Right lobe of liver (tissue), 6 donors: ENCODE measurements around the gene SLAMF8. TPM values are rescaled to one million over a fixed set of nuclear protein-coding genes. Genes with fewer than 3 reads are reported as not detected.

Experiments
- ATAC-seq, 4 donors: fragments of 200-7000 bp; cut with Tn5 transposase; one replicate each; pipeline ENCODE4 v1.9.1; 2020; ENCODE audit warnings: mild to moderate bottlenecking in 4 of 4, moderate library complexity in 4 of 4
- DNase-seq, 3 donors: peaks; one replicate each; pipeline ENCODE4 v3.0.0-alpha.2; 2020
- H3K27ac ChIP-seq, 3 donors: fragments of 200-600 bp; one replicate each; pipeline ENCODE4 v1.8.0; 2022
- H3K27me3 ChIP-seq, 2 donors: fragments of 200-600 bp; one replicate each; pipeline ENCODE4 v1.8.0; 2022
- H3K36me3 ChIP-seq, 4 donors: fragments of 200-600 bp; sonication (generic) in 1 of 4; one replicate each; pipeline versions ENCODE4 v1.5.1 to v1.8.0; 2017 to 2022; ENCODE audit warnings: control low read depth in 1 of 4
- H3K4me1 ChIP-seq, 4 donors: fragments of 200-600 bp; sonication (generic) in 1 of 4; one replicate each; pipeline versions ENCODE4 v1.5.1 to v1.8.0; 2017 to 2022; ENCODE audit warnings: control low read depth in 1 of 4
- H3K4me3 ChIP-seq, 3 donors: fragments of 200-600 bp; one replicate each; pipeline ENCODE4 v1.8.0; 2022
- H3K9me3 ChIP-seq, 4 donors: fragments of 200-600 bp; sonication (generic) in 1 of 4; one replicate each; pipeline versions ENCODE4 v1.5.1 to v1.8.0; 2017 to 2022; ENCODE audit warnings: control low read depth in 1 of 4
- POLR2A ChIP-seq: fragments of 450-650 bp; IDR thresholded peaks from one replicate; pipeline ENCODE4 v1.6.1; 2017; ENCODE audit warnings: antibody characterized with exemption, mild to moderate bottlenecking
- WGBS: methylation state at CpG from one replicate; pipeline ENCODE4 v1.1.6; 2018; ENCODE audit warnings: low coverage, low lambda C conversion rate; ENCODE audit not compliant: insufficient coverage; ENCODE audit errors: missing lambda C conversion rate; 5-methylcytosine and 5-hydroxymethylcytosine counted together
- intact Hi-C, 2 donors: fragments of 100-400 bp; cut with DNase I; formaldehyde crosslinking; loops; one replicate each; pipeline versions ENCODE4 v1.11.2 to v1.14.1; 2022
- total RNA-seq, 6 experiments: library from RNA; depleted of rRNA in 2 of 6; stranded (reverse); fragments of >200 nt in 2 of 6; fragmentation: NEBNext Ultra II Directional in 3 of 6; extraction: Animal tissue kit (Norgen Biotek cat#: 25700) in 3 of 6; gene quantifications; one replicate each; pipeline versions ENCODE4 v1.1.0 to v1.2.4, GENCODE V29; 2016 to 2023
- TF ChIP-seq, protein P1 (sequence below), 4 donors: fragments of 200-600 bp in 3 of 4; fragments of 450-650 bp in 1 of 4; IDR thresholded peaks; one replicate each; pipeline versions ENCODE4 v1.5.1 to v1.8.0; 2016 to 2022; ENCODE audit warnings: antibody characterized with exemption in 4 of 4, mild to moderate bottlenecking in 2 of 4
- donor health status: DM: no; HTN: yes; CAD: no.
- donor health status: DM: no; HTN: no; CAD: no.
- donor health status: DM: no; HTN: no; CAD: no.
- donor health status: DM: no; HTN: yes; CAD: no.
- donor health status: DM: no; HTN: yes; CAD: no.

Gene SLAMF8
- total RNA-seq, 6 experiments from 2014 or later = 0.33 to 5.7 (median 2.5) TPM

DNA sequence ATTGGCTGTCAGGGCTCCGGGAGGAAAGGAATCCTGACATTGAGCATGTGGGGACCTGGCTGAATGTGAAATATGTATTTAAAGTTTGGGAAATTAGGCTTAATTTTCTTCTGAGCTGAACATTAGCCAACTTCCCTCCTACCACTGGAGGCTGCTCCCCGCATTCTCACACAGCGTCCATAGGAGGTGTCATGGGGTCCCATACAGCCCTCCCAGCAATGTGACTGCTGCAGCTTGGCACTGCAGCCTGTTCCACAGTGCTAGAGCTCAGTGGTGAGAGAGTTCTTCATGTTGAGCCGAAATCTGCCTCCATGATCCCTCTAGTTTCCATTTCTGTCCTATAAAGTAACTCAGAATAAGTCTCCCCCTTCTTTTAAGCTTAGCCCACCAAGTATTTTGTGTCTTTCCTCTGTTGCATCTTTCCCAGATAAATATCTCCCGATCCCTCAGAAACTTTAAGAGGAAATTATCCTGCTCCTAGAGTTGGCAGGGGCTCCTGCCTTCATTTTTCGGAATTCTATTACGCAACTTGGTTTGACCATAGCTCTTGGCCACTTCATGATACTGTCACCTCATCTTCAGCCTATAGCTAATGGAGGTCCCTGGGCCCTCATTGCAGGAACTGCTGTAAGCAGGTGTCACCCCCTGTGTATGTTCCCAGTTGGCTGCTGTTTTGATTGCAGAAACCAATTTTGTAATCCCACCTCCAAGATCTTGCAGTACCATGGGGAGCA, 22.6 kb upstream of the SLAMF8 start:
- WGBS = 56% methylated on average over 6 of the region's 7 CpGs
- Histone ChIP-seq H3K9me3 (no peaks in the 10 kb centered on the region), H3K27me3 (no peaks in the 10 kb centered on the region), H3K27ac (no peak overlapping the region), H3K4me3 (no peak overlapping the region), H3K4me1 (no peaks in the 10 kb centered on the region), H3K36me3 (no peaks in the 10 kb centered on the region)
- DNase-seq (no peak), ATAC-seq (no peak)
- intact Hi-C loops = no loop called here
- TF ChIP-seq, protein P1, sequence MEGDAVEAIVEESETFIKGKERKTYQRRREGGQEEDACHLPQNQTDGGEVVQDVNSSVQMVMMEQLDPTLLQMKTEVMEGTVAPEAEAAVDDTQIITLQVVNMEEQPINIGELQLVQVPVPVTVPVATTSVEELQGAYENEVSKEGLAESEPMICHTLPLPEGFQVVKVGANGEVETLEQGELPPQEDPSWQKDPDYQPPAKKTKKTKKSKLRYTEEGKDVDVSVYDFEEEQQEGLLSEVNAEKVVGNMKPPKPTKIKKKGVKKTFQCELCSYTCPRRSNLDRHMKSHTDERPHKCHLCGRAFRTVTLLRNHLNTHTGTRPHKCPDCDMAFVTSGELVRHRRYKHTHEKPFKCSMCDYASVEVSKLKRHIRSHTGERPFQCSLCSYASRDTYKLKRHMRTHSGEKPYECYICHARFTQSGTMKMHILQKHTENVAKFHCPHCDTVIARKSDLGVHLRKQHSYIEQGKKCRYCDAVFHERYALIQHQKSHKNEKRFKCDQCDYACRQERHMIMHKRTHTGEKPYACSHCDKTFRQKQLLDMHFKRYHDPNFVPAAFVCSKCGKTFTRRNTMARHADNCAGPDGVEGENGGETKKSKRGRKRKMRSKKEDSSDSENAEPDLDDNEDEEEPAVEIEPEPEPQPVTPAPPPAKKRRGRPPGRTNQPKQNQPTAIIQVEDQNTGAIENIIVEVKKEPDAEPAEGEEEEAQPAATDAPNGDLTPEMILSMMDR (IDR thresholded peaks at IDR 0.05) = no peak
- TF ChIP-seq POLR2A = no peak

DNA sequence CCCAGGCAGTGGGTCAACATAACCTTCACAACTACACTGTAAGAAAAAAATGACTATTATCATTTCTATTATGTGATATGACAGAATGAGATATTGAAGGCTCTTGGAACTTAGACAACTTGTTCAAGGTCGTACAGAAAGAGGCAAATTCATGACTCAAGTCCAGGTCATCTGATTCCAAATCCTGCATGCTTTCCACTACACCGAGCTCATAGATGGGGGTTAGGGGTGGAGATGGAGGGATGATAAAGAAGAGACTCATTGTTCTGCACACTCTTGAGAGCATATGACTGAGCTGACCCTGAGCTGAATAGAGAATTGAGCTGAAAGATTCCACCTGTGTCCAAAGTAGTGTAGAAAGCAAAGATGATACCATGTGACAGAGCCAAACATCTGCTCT, 21.7 kb upstream of the SLAMF8 start:
- H3K9me3 ChIP-seq = no peaks in the 10 kb centered on the region
- TF ChIP-seq, protein P1 (IDR thresholded peaks at IDR 0.05) = no peak
- no peak for TF ChIP-seq POLR2A
- no peak overlapping the region for H3K4me3 ChIP-seq
- ATAC-seq (no peak), DNase-seq (no peak)
- intact Hi-C loops = no loop called here
- H3K4me1 ChIP-seq = no peaks in the 10 kb centered on the region
- H3K27me3 ChIP-seq = no peaks in the 10 kb centered on the region
- WGBS = 57% methylated on average over 2 of the region's 2 CpGs
- H3K36me3 ChIP-seq = no peaks in the 10 kb centered on the region
- H3K27ac ChIP-seq = no peak overlapping the region

DNA sequence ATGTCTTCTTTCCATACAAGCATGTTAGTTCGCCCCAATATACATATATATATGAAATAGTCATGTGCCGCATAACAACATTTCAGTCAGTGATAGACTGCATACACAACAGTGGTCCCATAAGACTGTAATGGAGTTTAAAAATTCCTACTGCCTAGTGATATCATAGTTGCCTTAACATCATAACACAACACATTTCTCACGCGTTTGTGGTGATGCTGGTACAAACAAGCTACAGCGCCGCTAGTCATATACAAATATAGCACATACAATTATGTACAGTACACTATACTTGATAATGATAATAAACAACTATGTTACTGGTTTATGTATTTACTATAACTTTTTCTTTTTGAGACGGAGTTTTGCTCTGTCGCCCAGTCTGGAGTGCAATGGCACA, 10.7 kb upstream of the SLAMF8 start:
- intact Hi-C loops = no loop called here
- WGBS = 84% methylated on average over 8 of the region's 8 CpGs
- Histone ChIP-seq H3K4me1 (no peaks in the 10 kb centered on the region), H3K27ac (no peak overlapping the region), H3K9me3 (no peaks in the 10 kb centered on the region), H3K4me3 (no peak overlapping the region), H3K27me3 (no peaks in the 10 kb centered on the region), H3K36me3 (no peaks in the 10 kb centered on the region)
- TF ChIP-seq, protein P1 (IDR thresholded peaks at IDR 0.05) = no peak
- TF ChIP-seq POLR2A = no peak
- ATAC-seq (no peak), DNase-seq (no peak)

DNA sequence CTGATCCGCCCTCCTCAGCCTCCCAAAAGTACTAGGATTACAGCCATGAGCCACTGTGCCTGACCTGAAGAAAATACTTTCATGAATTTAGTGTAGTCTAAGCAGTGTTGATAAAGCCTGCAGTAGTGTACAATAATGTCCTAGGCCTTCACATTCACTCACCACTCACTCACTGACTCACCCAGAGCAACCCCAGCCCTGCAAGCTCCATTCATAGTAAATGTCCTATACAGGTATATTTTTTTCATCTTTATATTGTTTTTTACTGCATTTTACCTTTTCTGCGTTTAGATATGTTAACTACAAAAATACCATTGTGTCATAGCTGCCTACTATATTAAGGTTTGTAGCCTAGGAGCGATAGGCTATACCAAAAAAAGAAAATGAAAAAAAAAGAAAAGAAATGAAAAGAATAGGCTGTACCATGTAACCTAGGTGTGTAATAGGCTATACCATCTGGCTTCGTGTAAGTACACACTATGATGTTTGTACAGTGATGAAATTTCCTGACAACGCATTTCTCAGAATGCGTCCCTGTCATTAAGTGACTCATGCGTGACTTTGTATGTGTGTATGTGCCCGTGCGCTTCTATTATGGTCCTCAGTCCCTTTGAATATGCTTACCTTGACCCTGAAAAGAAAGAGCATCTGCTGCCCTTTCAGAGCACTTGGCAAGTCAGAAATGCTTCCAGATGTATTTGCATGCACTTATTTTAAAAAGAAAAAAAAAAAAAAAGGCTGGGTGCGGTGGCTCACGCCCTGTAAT, 9.2 kb upstream of the SLAMF8 start:
- WGBS = 78% methylated on average over 10 of the region's 11 CpGs
- no peak overlapping the region for H3K4me3 ChIP-seq
- H3K27ac ChIP-seq = no peak overlapping the region
- H3K9me3 ChIP-seq = no peaks in the 10 kb centered on the region
- TF ChIP-seq, protein P1 (IDR thresholded peaks at IDR 0.05) = no peak
- TF ChIP-seq POLR2A = no peak
- no peaks in the 10 kb centered on the region for H3K4me1 ChIP-seq
- H3K27me3 ChIP-seq = no peaks in the 10 kb centered on the region
- intact Hi-C loops = no loop called here
- ATAC-seq (peak in 1 of 4 donors; percentile 14), DNase-seq (no peak)
- H3K36me3 ChIP-seq = no peaks in the 10 kb centered on the region
